Kasumi-1 (cell line): Measurements from ENCODE around the gene RPE.

ENCODE experiments used
- DNase-seq, 2 experiments: peaks; one replicate each; lab custom pipeline; 2025; lab: John Stamatoyannopoulos, UW

Gene RPE

DNA sequence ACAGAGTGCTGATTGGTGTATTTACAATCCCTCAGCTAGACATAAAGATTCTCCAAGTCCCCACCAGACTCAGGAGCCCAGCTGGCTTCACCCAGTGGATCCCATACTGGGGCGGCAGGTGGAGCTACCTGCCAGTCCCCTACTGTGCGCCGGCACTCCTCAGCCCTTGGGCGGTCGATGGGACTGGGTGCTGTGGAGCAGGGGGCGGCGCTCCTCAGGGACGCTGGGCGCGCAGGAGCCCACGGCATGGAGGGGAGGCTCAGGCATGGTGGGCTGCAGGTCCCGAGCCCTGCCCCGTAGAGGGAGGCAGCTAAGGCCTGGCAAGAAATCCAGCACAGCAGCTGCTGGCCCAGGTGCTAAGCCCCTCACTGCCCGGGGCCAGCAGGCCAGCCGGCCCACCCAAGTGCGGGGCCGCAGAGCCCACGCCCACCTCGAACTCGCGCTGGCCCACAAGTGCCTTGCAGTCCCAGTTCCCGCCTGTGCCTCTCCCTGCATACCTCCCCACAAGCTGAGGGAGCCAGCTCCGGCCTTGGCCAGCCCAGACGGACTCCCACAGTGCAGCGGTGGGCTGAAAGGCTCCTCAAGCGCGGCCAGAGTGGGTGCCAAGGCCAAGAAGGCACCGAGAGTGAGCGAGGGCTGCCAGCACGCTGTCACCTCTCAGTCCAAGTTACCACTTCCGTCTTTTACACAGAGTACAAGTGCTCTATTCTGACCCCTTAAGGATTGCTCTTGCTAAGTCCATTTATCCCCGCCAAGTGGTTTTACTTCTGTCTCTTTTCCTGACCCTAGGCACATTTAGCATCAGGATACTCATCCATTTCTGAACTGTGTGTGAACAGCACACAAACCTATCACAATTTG, 1.7 kb upstream of the RPE start:
- DNase-seq: peak; percentile 66

DNA sequence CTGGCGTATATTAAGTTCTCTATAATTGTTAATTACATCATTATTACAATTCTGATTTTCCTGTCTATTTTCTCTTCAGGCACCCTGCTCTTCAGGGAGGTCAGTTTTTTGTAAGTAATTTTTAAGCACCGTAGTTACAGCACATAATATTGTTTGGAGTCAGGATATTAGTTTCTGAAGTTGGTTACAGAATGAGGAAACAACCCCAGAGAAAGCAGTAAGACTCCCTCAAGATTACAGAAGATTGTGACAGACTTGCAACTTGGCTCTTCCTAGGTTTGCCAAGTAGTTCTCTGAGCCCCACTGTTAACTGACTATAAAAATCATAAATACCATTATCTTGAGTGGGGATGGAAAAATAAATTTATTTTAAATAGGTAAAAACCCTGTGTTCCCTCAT, 921 bp downstream of the RPE start:
- DNase-seq: peak; percentile 8 to 16

- no peak for DNase-seq
These were observed 2.4 kb downstream of the RPE start for GRCh38 chr2:210004881-210005280.

GRCh38 chr2:210007895-210008294, 5.5 kb downstream of the RPE start:
- DNase-seq: no peak

- DNase-seq: no peak
These were observed 6.7 kb downstream of the RPE start for GRCh38 chr2:210009126-210009525.

GRCh38 chr2:210009896-210010295, 7.5 kb downstream of the RPE start:
- DNase-seq: no peak

- no peak for DNase-seq
These were observed 17.7 kb downstream of the RPE start for GRCh38 chr2:210020138-210020537.

DNA sequence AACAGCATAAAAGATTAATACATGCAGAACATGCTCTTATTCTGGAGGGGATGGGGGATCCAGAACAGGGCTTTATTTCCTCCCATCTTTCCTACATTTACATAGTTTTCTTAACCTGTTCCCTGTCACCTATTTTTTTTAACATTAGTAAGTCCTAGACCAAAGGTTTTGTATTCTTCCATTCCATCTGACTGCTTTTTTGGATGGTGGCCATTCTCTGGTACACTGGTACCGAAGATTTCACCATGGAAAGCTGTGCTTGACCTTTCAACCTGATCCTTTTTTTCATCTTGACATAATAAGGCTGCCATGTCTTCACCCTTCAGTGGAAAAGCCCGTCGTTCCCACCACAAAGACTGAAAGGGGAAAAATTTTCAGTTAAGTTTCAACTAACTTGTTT, 20.4 kb downstream of the RPE start:
- DNase-seq: no peak

DNA sequence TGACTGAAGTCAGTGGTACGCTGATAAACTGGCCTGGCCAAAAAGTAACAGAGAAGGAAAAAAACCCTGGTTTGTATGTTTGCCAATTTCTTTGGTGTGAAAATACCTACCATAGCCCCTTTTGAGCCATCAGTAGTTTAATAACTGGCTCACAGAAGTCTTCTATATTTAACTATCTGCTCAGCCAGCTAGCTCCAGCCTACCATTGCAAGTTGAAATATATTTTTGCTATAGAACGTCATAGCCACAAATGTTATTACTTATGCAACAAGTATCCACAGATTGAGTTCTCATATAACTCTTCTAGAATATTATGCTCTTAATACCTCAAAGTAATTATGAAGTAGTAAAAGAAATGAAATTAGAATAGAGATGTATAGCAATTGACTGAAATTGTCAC, 25.2 kb downstream of the RPE start:
- no peak for DNase-seq

GRCh38 chr2:210028178-210028577, 25.7 kb downstream of the RPE start:
- DNase-seq: no peak

GRCh38 chr2:210034087-210034683, 31.7 kb downstream of the RPE start:
- no peak for DNase-seq

- no peak for DNase-seq
These were observed 33.2 kb downstream of the RPE start for GRCh38 chr2:210035679-210036078.

GRCh38 chr2:210038078-210038477, 35.6 kb downstream of the RPE start:
- no peak for DNase-seq

GRCh38 chr2:210046851-210047500, 44.5 kb downstream of the RPE start:
- DNase-seq: no peak

DNA sequence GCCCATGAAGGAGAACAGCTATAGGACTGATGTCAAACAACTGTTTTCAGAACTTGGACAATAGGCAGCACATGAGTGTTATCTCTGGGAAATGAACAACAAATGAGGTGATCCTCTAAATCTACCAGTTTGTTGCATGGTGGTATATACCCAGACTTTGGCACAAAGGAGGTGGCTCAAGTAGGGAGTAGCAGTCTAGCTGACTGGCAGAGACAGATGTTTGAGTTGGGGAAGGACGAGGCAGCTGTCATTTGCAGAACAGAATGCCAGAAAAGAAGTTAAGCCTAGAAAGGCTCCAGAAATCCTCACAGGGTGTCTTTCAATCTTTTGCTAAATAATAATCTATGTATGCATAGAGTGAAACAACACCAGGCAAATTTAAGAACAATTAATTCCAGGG, 47.4 kb downstream of the RPE start:
- DNase-seq: no peak

DNA sequence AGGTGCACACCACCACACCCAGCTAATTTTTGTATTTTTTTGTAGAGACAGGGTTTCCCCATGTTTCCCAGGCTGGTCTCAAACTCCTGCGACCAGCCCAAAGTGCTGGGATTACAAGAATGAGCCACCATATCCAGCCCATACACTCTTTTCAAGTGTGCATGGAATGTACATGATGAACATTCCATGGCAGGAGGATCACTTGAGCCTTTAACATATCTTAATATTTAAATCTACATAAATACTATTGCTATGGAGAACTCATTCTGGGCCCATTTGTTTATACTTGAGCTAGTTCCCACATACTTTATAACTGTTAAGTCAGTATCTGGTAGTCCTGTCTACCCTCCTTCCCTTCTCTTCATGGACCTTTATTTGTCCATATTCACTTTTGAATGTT, 48.4 kb downstream of the RPE start:
- no peak for DNase-seq

DNA sequence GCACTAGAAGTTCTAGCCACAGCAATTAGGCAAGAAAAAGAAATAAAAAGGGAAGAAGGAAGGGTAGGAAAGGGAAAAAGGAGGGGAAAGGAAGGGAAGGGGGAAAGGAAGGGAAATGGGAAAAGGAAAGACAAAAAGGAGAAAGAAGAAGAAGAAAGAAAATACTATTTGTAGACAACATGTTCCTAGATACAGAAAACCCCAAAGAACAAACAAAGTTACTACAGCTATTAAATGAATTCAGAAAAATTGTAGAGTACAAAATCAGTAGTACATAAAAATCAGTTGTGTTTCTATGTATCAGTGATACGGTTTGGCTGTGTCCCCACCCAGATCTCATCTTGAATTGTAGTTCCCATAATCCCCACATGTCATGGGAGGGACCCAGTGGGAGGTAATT, 52.3 kb downstream of the RPE start:
- DNase-seq: no peak

DNA sequence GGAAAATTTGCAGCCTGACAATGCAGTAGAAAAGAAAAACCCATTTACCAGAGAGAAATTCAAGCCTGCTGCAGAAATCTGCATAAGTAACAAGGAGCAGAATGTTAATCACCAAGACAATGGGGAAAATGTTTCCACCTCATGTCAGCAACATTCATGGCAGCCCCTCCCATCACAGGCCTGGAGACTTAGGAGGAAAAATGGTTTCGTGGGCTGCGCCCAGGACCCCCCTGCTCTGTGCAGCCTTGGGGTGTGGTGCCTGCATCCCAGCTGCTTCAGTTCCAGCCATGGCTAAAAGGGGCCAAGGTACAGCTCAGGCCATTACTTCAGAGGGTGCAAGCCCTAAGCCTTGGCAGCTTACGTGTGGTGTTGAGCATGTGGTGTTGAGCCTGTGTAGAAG, 53.4 kb downstream of the RPE start:
- DNase-seq: no peak

GRCh38 chr2:210063306-210063705, 60.9 kb downstream of the RPE start:
- DNase-seq: no peak
